ENCODE data around the gene KNCN.

Gene KNCN

DNA sequence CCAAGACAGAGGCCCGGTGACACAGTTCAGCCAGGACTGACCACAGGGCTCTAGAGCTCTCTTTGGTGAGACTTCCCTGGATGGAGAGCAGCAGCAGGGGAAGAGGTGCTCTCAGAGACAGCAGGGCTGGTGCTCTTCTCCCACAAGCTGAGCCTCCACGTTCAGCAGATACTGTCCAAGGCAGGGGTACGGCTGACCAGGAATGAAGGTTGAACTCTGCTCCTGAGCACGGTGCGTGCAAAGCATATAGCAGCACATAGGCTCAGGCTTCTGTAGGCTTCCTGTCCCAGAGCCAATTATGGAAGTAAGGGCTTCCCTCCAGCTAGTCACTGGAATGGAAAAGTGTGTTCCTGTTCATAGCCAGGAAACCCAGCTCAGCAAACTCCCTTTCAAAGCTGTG lies 37.9 kb downstream of the KNCN start:
- Mint-ChIP-seq H3K4me1 (ENCODE audit: low read depth) (no peaks in the 10 kb centered on the region), H3K27me3 (peaks cover 33% of the 10 kb centered on the region), H3K4me3 (no peak overlapping the region), H3K9me3 (no peaks in the 10 kb centered on the region), H3K36me3 (ENCODE audit: low read depth) (no peaks in the 10 kb centered on the region), H3K27ac (no peak overlapping the region)

DNA sequence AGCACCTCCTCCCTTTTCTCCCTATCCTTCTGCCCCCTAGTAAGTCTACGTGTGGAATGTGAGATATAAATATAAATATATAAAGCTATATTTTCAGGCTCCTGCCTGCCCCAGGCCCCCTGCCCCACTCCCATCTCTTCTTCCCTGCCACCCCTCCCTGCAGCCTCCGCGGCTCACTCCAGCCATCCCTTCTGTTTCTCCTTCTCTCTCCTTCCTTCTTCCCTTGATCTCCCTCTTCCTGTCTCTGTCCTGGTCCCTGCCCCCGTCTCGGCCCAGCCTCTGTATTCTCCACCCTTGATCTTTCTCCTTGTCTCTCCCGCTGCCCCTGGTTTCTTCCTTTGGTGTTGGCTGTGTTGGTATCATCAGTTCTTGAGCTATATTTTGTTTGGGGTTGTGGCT lies 38.7 kb downstream of the KNCN start:
- H3K27ac Mint-ChIP-seq: no peak overlapping the region
- peaks cover 32% of the 10 kb centered on the region for H3K27me3 Mint-ChIP-seq

DNA sequence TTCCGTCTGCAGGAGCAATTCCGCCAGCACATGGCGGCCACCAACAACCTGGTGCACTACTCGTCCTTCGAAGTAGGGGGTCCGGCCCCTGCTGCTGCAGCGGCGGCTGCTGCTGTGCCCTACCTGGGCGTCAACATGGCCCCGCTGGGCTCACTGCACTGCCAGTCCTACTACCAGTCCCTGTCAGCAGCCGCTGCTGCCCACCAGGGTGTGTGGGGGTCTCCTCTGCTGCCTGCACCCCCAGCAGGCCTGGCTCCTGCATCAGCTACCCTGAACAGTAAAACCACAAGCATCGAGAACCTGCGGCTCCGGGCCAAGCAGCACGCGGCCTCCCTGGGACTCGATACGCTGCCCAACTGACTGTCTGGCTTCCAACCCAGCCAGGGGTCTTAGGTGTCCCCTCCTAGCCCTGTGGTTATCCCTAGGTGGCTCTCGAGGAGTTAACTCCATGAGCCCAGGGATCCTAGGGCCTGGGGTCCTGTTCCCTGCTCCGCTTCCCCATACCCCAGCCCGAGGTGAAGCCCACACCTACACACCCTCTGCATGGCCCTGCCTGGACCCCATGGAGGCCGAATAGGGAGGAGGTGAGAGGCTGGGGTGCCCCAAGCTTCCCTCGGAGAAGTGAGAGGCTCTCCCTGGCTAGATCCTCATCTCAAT lies 39.2 kb downstream of the KNCN start:
- Mint-ChIP-seq H3K4me3 (no peak overlapping the region), H3K27me3 (peaks cover 27% of the 10 kb centered on the region), H3K36me3 (ENCODE audit: low read depth) (no peaks in the 10 kb centered on the region), H3K9me3 (no peaks in the 10 kb centered on the region), H3K4me1 (ENCODE audit: low read depth) (no peaks in the 10 kb centered on the region), H3K27ac (no peak overlapping the region)

More for the DNA sequence above, 38.7 kb downstream of the KNCN start:
- H3K4me3 Mint-ChIP-seq: no peak overlapping the region
- no peaks in the 10 kb centered on the region for H3K36me3 Mint-ChIP-seq (ENCODE audit: low read depth)
- H3K9me3 Mint-ChIP-seq: no peaks in the 10 kb centered on the region
- no peaks in the 10 kb centered on the region for H3K4me1 Mint-ChIP-seq (ENCODE audit: low read depth)

DNA sequence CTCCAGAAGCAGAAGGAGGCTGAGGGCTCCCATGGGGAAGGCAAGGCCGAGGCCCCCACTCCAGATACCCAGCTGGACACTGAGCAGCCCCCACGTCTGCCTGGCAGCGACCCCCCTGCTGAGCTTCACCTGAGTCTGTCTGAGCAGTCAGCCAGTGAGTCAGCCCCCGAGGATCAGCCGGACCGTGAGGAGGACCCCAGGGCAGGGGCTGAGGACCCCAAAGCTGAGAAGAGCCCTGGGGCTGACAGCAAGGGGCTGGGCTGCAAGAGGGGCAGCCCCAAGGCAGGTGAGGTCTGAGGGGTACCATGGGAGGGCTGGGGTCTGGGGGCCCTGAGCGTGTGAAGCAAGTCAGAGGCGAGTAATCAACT lies 40.5 kb downstream of the KNCN start:
- H3K27me3 Mint-ChIP-seq: peaks cover 22% of the 10 kb centered on the region
- no peak overlapping the region for H3K4me3 Mint-ChIP-seq
- no peaks in the 10 kb centered on the region for H3K36me3 Mint-ChIP-seq (ENCODE audit: low read depth)
- H3K4me1 Mint-ChIP-seq (ENCODE audit: low read depth): no peaks in the 10 kb centered on the region
- H3K9me3 Mint-ChIP-seq: no peaks in the 10 kb centered on the region
- H3K27ac Mint-ChIP-seq: no peak overlapping the region

DNA sequence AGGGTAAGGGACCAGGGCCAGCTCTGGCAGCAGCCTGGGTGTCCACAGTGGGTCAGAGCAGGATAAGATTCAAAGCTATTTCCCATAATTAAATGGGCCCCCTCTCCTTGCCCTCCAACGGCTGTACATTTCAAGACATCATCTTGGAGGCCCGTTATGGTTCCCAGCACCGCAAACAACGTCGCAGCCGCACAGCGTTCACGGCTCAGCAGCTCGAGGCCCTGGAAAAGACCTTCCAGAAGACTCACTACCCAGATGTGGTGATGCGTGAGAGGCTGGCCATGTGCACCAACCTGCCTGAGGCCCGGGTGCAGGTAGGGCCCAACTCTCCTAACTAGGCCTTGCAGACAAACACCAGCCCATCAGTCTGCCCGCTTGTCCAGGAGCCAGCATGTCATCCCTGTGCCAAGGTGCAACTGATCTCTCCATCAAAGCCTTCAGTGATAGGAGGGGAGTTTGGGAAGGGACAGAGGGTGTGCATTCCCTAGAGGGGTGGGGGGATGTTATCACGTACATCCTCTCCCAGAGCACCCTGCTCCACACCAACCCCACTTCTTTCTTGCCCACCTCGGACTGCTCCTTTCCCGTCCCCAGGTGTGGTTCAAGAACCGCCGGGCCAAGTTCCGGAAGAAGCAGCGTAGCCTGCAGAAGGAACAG lies 41.0 kb downstream of the KNCN start:
- Mint-ChIP-seq H3K4me1 (ENCODE audit: low read depth) (no peaks in the 10 kb centered on the region), H3K27me3 (peaks cover 18% of the 10 kb centered on the region), H3K4me3 (no peak overlapping the region), H3K27ac (no peak overlapping the region), H3K9me3 (no peaks in the 10 kb centered on the region), H3K36me3 (ENCODE audit: low read depth) (no peaks in the 10 kb centered on the region)

DNA sequence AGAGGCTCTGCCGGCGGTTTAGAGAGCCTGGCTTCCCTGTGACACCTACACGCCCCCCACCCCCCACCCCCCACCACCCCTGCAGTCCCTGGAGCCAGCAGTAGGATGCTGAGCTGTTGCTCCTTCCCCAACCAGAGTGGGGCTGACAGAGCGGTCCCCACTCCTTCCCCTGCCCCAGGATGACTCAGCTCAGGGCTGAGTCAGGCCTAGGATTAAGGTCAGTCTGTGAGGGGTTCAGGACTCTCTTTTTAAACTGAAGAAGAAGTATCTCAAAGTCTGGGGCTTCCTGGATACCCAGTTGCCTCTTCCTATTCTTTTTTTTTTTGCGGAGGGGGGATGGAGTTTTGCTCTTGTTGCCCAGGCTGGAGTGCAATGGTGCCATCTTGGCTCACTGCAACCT lies 42.7 kb downstream of the KNCN start:
- Mint-ChIP-seq H3K9me3 (no peaks in the 10 kb centered on the region), H3K4me3 (no peak overlapping the region)

DNA sequence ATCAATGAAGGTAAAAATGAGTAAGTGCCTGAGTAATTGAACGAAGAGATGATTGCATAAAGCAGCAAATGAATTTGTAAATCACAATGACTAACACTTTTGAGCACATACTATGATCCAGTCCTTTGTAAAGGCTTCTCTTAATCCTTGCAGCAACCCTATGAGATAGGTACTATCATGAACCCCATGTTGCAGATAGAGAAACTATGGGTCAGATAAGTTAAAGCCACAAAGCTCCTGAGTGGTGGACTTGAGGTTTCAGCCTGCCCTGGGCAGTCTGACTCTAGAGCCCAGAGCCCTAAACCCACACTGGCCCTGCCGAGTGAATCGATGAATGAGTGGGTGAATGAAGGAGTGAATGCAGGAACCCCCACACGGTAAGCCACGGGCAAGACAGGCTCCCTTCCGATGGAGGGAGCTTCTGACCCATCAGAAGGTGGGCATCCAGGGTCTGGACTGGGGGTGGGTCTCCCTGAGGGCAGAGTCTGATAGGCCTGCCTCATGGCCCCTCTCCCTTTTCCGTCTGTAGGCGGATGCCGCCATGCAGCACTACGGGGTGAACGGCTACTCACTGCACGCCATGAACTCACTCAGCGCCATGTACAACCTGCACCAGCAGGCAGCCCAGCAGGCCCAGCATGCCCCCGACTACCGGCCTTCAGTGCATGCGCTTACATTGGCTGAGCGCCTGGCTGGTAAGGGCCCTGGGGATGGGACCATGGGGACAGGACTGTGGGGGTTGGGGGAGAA lies 44.8 kb downstream of the KNCN start:
- Mint-ChIP-seq H3K9me3 (no peaks in the 10 kb centered on the region), H3K27me3 (peaks cover 28% of the 10 kb centered on the region), H3K4me1 (ENCODE audit: low read depth) (no peaks in the 10 kb centered on the region), H3K27ac (no peak overlapping the region), H3K4me3 (no peak overlapping the region), H3K36me3 (ENCODE audit: low read depth) (no peaks in the 10 kb centered on the region)

More for the DNA sequence above, 42.7 kb downstream of the KNCN start:
- Mint-ChIP-seq H3K4me1 (ENCODE audit: low read depth) (no peaks in the 10 kb centered on the region), H3K27ac (no peak overlapping the region), H3K36me3 (ENCODE audit: low read depth) (no peaks in the 10 kb centered on the region), H3K27me3 (peaks cover 15% of the 10 kb centered on the region)

DNA sequence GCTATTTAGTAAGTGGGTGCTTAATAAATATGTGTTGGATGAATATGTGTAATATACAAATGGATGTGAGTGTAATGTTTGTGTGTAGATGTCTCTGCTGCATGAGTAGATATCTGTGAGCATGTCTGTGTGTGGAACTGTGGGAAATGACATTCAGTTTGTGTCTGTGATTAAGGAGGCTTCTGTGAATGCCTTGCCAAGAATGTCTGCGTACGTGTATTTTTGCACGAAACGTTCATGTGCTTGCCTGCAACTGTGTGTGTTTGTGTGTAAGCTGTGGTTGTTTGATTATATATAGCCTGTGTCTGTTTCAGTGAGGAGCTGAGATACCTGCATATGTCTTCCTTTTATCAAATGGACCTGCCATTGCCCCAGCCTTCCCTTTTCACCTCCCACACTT lies 48.0 kb downstream of the KNCN start:
- H3K4me3 Mint-ChIP-seq: no peak overlapping the region
- H3K9me3 Mint-ChIP-seq: no peaks in the 10 kb centered on the region
- no peaks in the 10 kb centered on the region for H3K36me3 Mint-ChIP-seq (ENCODE audit: low read depth)
- peaks cover 33% of the 10 kb centered on the region for H3K27me3 Mint-ChIP-seq
- H3K27ac Mint-ChIP-seq: no peak overlapping the region
- H3K4me1 Mint-ChIP-seq (ENCODE audit: low read depth): no peaks in the 10 kb centered on the region

DNA sequence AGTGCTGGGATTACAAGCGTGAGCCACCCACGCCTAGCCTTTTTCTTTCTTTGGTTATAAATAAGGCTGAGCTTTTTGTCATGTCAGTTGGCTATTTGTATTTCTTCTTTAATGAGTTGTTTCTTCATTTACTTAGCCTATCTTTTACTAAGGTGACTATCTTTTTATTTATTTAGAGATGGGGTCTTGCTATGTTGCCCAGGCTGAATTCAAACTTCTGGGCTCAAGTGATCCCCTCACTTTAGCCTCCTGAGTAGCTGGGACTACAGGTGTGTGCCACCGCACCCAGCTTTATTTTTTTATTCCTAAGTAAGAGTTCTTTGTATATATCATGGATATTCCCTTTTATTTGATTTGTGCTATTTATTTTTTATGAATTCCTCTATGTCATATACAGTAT lies 49.9 kb downstream of the KNCN start:
- no peaks in the 10 kb centered on the region for H3K36me3 Mint-ChIP-seq (ENCODE audit: low read depth)
- H3K4me3 Mint-ChIP-seq: no peak overlapping the region
- no peaks in the 10 kb centered on the region for H3K9me3 Mint-ChIP-seq
- no peaks in the 10 kb centered on the region for H3K4me1 Mint-ChIP-seq (ENCODE audit: low read depth)
- H3K27ac Mint-ChIP-seq: no peak overlapping the region
- H3K27me3 Mint-ChIP-seq: peaks cover 36% of the 10 kb centered on the region

DNA sequence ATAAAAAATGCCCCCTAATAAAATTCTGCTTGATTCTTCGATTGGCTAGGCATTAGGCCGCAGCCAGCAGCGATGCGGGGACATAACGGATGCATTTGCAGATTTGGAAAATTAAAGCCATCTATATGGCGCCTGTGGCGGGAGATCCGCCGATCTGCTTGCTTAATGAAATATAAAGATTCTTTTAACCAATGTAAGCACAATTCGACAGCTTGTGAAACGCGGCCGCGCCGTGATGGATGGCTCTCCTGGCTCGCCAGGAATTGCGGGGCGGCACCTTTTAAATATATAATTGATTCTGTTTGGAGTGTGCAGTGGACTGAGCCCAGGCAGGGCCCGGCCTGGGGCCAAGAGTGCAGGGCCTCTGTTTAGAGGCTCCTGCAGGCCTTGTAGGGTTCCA lies 53.8 kb downstream of the KNCN start:
- no peaks in the 10 kb centered on the region for H3K36me3 Mint-ChIP-seq (ENCODE audit: low read depth)
- H3K27ac Mint-ChIP-seq: no peak overlapping the region
- H3K9me3 Mint-ChIP-seq: no peaks in the 10 kb centered on the region
- H3K27me3 Mint-ChIP-seq: peaks cover 55% of the 10 kb centered on the region
- no peak overlapping the region for H3K4me3 Mint-ChIP-seq
- no peaks in the 10 kb centered on the region for H3K4me1 Mint-ChIP-seq (ENCODE audit: low read depth)

DNA sequence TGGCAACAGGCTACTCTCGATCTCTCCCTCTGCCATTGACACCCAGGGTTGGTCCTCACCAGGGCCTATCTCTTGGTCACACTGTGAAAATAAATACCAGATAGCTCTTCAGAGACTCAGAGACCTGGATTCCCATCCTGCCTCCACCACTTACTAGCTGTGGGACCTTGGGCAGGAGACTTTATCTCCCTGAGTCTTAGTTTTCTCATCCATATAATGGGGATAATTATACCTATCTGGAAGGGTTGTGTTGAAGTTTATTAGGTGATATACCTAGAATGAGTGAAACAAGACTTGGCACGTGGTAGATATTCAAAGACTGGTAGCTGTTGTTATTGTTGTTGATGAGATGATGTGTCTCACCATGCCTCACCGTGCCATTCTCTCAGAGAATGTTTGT lies 54.4 kb downstream of the KNCN start:
- Mint-ChIP-seq H3K27me3 (peaks cover 56% of the 10 kb centered on the region), H3K4me3 (no peak overlapping the region), H3K27ac (no peak overlapping the region)

DNA sequence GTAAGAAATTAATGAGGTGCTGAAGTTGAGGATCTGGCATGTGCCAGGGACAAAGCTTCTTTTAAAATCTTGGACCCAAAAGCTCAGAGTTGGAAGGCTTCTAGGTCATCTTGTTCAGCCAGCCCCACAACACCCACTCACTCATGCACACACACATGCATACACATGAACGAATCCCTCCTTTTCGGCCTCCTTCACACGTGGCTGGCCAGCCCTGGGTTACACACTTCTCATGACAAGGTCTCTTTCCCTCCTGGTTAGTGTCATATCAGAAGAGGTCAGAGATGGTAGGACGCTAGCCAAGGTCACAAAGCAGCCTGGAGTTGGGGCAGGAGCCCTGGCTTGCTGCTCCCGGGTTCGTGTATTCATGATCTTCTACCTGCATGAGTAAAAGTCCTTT lies 54.9 kb downstream of the KNCN start:
- no peak overlapping the region for H3K4me3 Mint-ChIP-seq
- H3K27me3 Mint-ChIP-seq: peaks cover 57% of the 10 kb centered on the region
- H3K4me1 Mint-ChIP-seq (ENCODE audit: low read depth): peaks cover 5% of the 10 kb centered on the region
- no peaks in the 10 kb centered on the region for H3K36me3 Mint-ChIP-seq (ENCODE audit: low read depth)
- H3K27ac Mint-ChIP-seq: no peak overlapping the region
- no peaks in the 10 kb centered on the region for H3K9me3 Mint-ChIP-seq

More for the DNA sequence above, 54.4 kb downstream of the KNCN start:
- Mint-ChIP-seq H3K9me3 (no peaks in the 10 kb centered on the region), H3K36me3 (ENCODE audit: low read depth) (no peaks in the 10 kb centered on the region), H3K4me1 (ENCODE audit: low read depth) (peaks cover under 1% of the 10 kb centered on the region)

DNA sequence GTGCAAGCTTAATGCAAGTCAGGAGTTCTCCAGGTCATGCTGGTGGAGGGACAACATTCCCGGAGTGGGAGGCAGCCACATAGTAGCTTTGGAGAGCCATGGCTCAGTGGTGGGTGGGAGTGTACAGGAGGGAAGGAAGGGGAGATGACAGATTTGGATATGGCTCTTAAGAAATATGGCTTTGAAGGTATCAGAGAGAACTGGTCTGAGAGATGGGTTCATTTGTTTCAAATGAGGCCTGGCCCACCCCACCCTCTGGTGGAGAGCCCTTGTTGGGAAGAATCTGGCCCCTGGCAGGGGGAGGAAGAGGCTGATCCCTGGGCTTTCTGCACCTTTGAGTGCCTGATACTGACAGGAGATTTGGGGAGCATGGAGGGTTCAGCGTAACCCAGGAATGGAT lies 55.7 kb downstream of the KNCN start:
- peaks cover 6% of the 10 kb centered on the region for H3K4me1 Mint-ChIP-seq (ENCODE audit: low read depth)
- no peak overlapping the region for H3K27ac Mint-ChIP-seq
- no peak overlapping the region for H3K4me3 Mint-ChIP-seq
- H3K9me3 Mint-ChIP-seq: no peaks in the 10 kb centered on the region
- H3K36me3 Mint-ChIP-seq (ENCODE audit: low read depth): no peaks in the 10 kb centered on the region
- H3K27me3 Mint-ChIP-seq: peaks cover 61% of the 10 kb centered on the region

Data from stimulated activated naive CD8-positive, alpha-beta T cell treated with anti-CD3 and anti-CD28 coated beads, Interleukin-15, Interleukin-2, amounts not matched to agents 100 ng/mL and 50 ng/mL, for 24 hours (primary cell).